Measurements from ENCODE around the gene P2RY8. TPM values are rescaled to one million over a fixed set of nuclear protein-coding genes. Genes with fewer than 3 reads are reported as not detected.

The P2RY8 gene
- total and polyA plus RNA-seq, 2 experiments from 2014 or later, result not detected

GRCh38 chrX:1535241-1536041 lies 1.5 kb downstream of the P2RY8 start:
- no peak for DNase-seq (ENCODE audit: low read depth in 1 of 2, low spot score in 1 of 2)
- no peaks in the 10 kb centered on the region for H3K27me3 ChIP-seq
- TF ChIP-seq CTCF (IDR thresholded peaks at IDR 0.05; ENCODE audit: low read depth, low read length), result no peak
- no peaks in the 10 kb centered on the region for H3K36me3 ChIP-seq
- H3K4me3 ChIP-seq, result no peak overlapping the region
- H3K27ac ChIP-seq, result no peak overlapping the region
- H3K9me3 ChIP-seq (ENCODE audit: low read depth), result no peaks in the 10 kb centered on the region
- H3K4me1 ChIP-seq (ENCODE audit: low read depth), result no peaks in the 10 kb centered on the region

GRCh38 chrX:1534301-1535168 lies 2.5 kb downstream of the P2RY8 start:
- no peak for TF ChIP-seq CTCF (IDR thresholded peaks at IDR 0.05; ENCODE audit: low read depth, low read length)
- DNase-seq (ENCODE audit: low read depth in 1 of 2, low spot score in 1 of 2), result no peak

GRCh38 chrX:1533058-1533457 lies 3.9 kb downstream of the P2RY8 start:
- Histone ChIP-seq H3K27ac (no peak overlapping the region), H3K9me3 (ENCODE audit: low read depth) (no peaks in the 10 kb centered on the region), H3K4me1 (ENCODE audit: low read depth) (no peaks in the 10 kb centered on the region), H3K27me3 (no peaks in the 10 kb centered on the region), H3K4me3 (no peak overlapping the region), H3K36me3 (no peaks in the 10 kb centered on the region)
- TF ChIP-seq CTCF (IDR thresholded peaks at IDR 0.05; ENCODE audit: low read depth, low read length), result no peak
- DNase-seq (ENCODE audit: low read depth in 1 of 2, low spot score in 1 of 2), result no peak

More at GRCh38 chrX:1534301-1535168, 2.5 kb downstream of the P2RY8 start:
- Histone ChIP-seq H3K27ac (no peak overlapping the region), H3K4me1 (ENCODE audit: low read depth) (no peaks in the 10 kb centered on the region), H3K36me3 (no peaks in the 10 kb centered on the region), H3K9me3 (ENCODE audit: low read depth) (no peaks in the 10 kb centered on the region), H3K27me3 (no peaks in the 10 kb centered on the region), H3K4me3 (no peak overlapping the region)

- Histone ChIP-seq H3K27ac (no peak overlapping the region), H3K9me3 (ENCODE audit: low read depth) (no peaks in the 10 kb centered on the region), H3K27me3 (no peaks in the 10 kb centered on the region), H3K4me1 (ENCODE audit: low read depth) (no peaks in the 10 kb centered on the region), H3K4me3 (no peak overlapping the region), H3K36me3 (no peaks in the 10 kb centered on the region)
- TF ChIP-seq CTCF (IDR thresholded peaks at IDR 0.05; ENCODE audit: low read depth, low read length), result no peak
- no peak for DNase-seq (ENCODE audit: low read depth in 1 of 2, low spot score in 1 of 2)
Observed at GRCh38 chrX:1531096-1531890, 5.7 kb downstream of the P2RY8 start.

- Histone ChIP-seq H3K9me3 (ENCODE audit: low read depth) (no peaks in the 10 kb centered on the region), H3K27me3 (no peaks in the 10 kb centered on the region), H3K4me1 (ENCODE audit: low read depth) (no peaks in the 10 kb centered on the region), H3K4me3 (no peak overlapping the region), H3K36me3 (no peaks in the 10 kb centered on the region), H3K27ac (no peak overlapping the region)
- DNase-seq (ENCODE audit: low read depth in 1 of 2, low spot score in 1 of 2), result no peak
- no peak for TF ChIP-seq CTCF (IDR thresholded peaks at IDR 0.05; ENCODE audit: low read depth, low read length)
Observed at GRCh38 chrX:1529756-1530155, 7.2 kb downstream of the P2RY8 start.
